DMS153 (cell line): ENCODE data around the gene POLN.
A peak's percentile ranks its signal among the peaks of the same experiment; 100 is the strongest.
"Not testable (repeated sequence)": the region's sequence is repeated elsewhere in the genome, so short reads cannot be mapped to it uniquely, and the experiment has no call there.

Source experiments
- DNase-seq: peaks from one replicate; lab custom pipeline; 2025; lab: John Stamatoyannopoulos, UW

The POLN gene

GRCh38 chr4:2219233-2219760 lies 22.6 kb downstream of the POLN start:
- DNase-seq = no peak

GRCh38 chr4:2218436-2218835 lies 23.5 kb downstream of the POLN start:
- no peak for DNase-seq

- DNase-seq = no peak
Observed at GRCh38 chr4:2217726-2218125, 24.2 kb downstream of the POLN start.

- no peak for DNase-seq
Observed at GRCh38 chr4:2212831-2213230, 29.1 kb downstream of the POLN start.

- DNase-seq = not testable (repeated sequence)
Observed at GRCh38 chr4:2202789-2203188, 39.1 kb downstream of the POLN start.

GRCh38 chr4:2194496-2194895 lies 47.4 kb downstream of the POLN start:
- DNase-seq = no peak

- no peak for DNase-seq
Observed at GRCh38 chr4:2193326-2193725, 48.6 kb downstream of the POLN start.

GRCh38 chr4:2186865-2187172 lies 55.1 kb downstream of the POLN start:
- DNase-seq = no peak

- peak; percentile 24 for DNase-seq
Observed at GRCh38 chr4:2186133-2186864, 55.6 kb downstream of the POLN start.

- no peak for DNase-seq
Observed at GRCh38 chr4:2183394-2183793, 58.5 kb downstream of the POLN start.

GRCh38 chr4:2182994-2183393 lies 58.9 kb downstream of the POLN start:
- no peak for DNase-seq

GRCh38 chr4:2180410-2180809 lies 61.5 kb downstream of the POLN start:
- no peak for DNase-seq

- no peak for DNase-seq
Observed at GRCh38 chr4:2179717-2180116, 62.2 kb downstream of the POLN start.

GRCh38 chr4:2178986-2179385 lies 62.9 kb downstream of the POLN start:
- no peak for DNase-seq

GRCh38 chr4:2177443-2178093 lies 64.4 kb downstream of the POLN start:
- DNase-seq = no peak

- DNase-seq = no peak
Observed at GRCh38 chr4:2175990-2176698, 65.8 kb downstream of the POLN start.

- no peak for DNase-seq
Observed at GRCh38 chr4:2174061-2174460, 67.9 kb downstream of the POLN start.

- no peak for DNase-seq
Observed at GRCh38 chr4:2172627-2173231, 69.2 kb downstream of the POLN start.

GRCh38 chr4:2172161-2172560 lies 69.8 kb downstream of the POLN start:
- DNase-seq = no peak

GRCh38 chr4:2168469-2169319 lies 73.2 kb downstream of the POLN start:
- no peak for DNase-seq

- DNase-seq = no peak
Observed at GRCh38 chr4:2166253-2166652, 75.7 kb downstream of the POLN start.

GRCh38 chr4:2165391-2165790 lies 76.5 kb downstream of the POLN start:
- DNase-seq = no peak
